K562 (cell line): ENCODE data around the gene PAAF1. TPM values are rescaled to one million over a fixed set of nuclear protein-coding genes. Genes with fewer than 3 reads are reported as not detected.
A peak's percentile ranks its signal among the peaks of the same experiment; 100 is the strongest.

ENCODE experiments used
- ATAC-seq: fragments of 200-7000 bp; cut with Tn5 transposase; 3 replicates; pipeline ENCODE4 v1.9.1; 2020; ENCODE audit warnings: moderate library complexity
- BruUV-seq: library from RNA; stranded (reverse); fragments of 400-500 nt; replicated peaks from 2 replicates; lab custom pipeline; 2021; lab: Mats Ljungman, UMichigan
- CTCF ChIA-PET: fragments of 300-600 bp; formaldehyde crosslinking; extraction: SDS; loops from one replicate; lab custom pipeline; 2021; ENCODE audit warnings: low intra/inter-chr PET ratio; lab: Yijun Ruan, JAX
- POLR2A ChIA-PET: fragments of 300-600, 350-650 bp; sonication (Branson Sonifier 250); formaldehyde crosslinking; extraction: SDS; loops from one replicate; lab custom pipeline; 2021; ENCODE audit warnings: antibody characterized with exemption, inconsistent platforms; lab: Yijun Ruan, JAX
- DNase-seq, 4 experiments: peaks; one replicate each; pipeline versions ENCODE4 v3.0.0 to v3.0.0-alpha.2; 2011 to 2018; ENCODE audit warnings: low spot score in 3 of 4, mixed read lengths in 3 of 4; ENCODE audit errors: extremely low read depth in 1 of 4
- FAIRE-seq: peaks from 2 replicates; lab custom pipeline; 2011; peaks lifted over from hg19 to GRCh38; lab: Jason Lieb, UNC
- H2AFZ ChIP-seq: 2 replicates; pipeline ENCODE4 v1.6.0; 2011; ENCODE audit warnings: low read depth, low read length, control low read depth, inconsistent platforms
- H3K27ac ChIP-seq: fragments of 200-600 bp; 3 replicates; pipeline ENCODE4 v1.8.0; 2011; ENCODE audit warnings: low read depth, mild to moderate bottlenecking, control low read depth, inconsistent platforms, low read length, moderate library complexity, mixed read lengths; ENCODE audit errors: extremely low read depth
- H3K27me3 ChIP-seq, 2 experiments: fragments of 300-600 bp in 1 of 2; 2 replicates in 1 of 2; 3 replicates in 1 of 2; pipeline versions ENCODE4 v1.6.0 to v1.8.0; 2011; ENCODE audit warnings: inconsistent platforms in 2 of 2, low read length in 2 of 2, mild to moderate bottlenecking in 1 of 2, mixed read lengths in 1 of 2, moderate library complexity in 1 of 2; ENCODE audit not compliant: control insufficient read depth in 2 of 2, insufficient read depth in 2 of 2
- H3K36me3 ChIP-seq: fragments of 300-600 bp; 3 replicates; pipeline ENCODE4 v1.8.0; 2011; ENCODE audit warnings: mild to moderate bottlenecking, low read length, inconsistent platforms; ENCODE audit not compliant: control insufficient read depth, insufficient read depth
- H3K4me1 ChIP-seq, 2 experiments: fragments of 200-600 bp in 1 of 2; replicated peaks in 1 of 2; 2 replicates in 1 of 2; 3 replicates in 1 of 2; pipeline versions ENCODE4 v1.5.1 to v1.8.0; 2011; ENCODE audit warnings: inconsistent platforms in 2 of 2, low read length in 2 of 2, mild to moderate bottlenecking in 1 of 2, mixed read lengths in 1 of 2, moderate library complexity in 1 of 2; ENCODE audit not compliant: control insufficient read depth in 2 of 2, insufficient read depth in 2 of 2
- H3K4me2 ChIP-seq: 2 replicates; pipeline ENCODE4 v1.6.1; 2011; ENCODE audit warnings: low read length, control low read depth, inconsistent platforms, mixed read lengths; ENCODE audit not compliant: insufficient read depth
- H3K4me3 ChIP-seq: fragments of 200-600 bp; sonication (generic), shearing (Covaris generic); 2 replicates; pipeline ENCODE4 v1.5.1; 2016; ENCODE audit warnings: control low read depth, inconsistent platforms
- H3K79me2 ChIP-seq: fragments of 200-600 bp; 3 replicates; pipeline ENCODE4 v1.8.0; 2011; ENCODE audit warnings: low read length, inconsistent platforms; ENCODE audit not compliant: control insufficient read depth, insufficient read depth
- H3K9ac ChIP-seq, 2 experiments: 2 replicates each; pipeline versions ENCODE4 v1.6.0 to v1.6.1; 2011; ENCODE audit warnings: low read depth in 2 of 2, low read length in 2 of 2, control low read depth in 1 of 2, inconsistent platforms in 1 of 2, mild to moderate bottlenecking in 1 of 2, mixed read lengths in 1 of 2; ENCODE audit not compliant: insufficient read depth in 1 of 2
- H3K9me1 ChIP-seq: one replicate; pipeline ENCODE4 v1.6.0; 2011; ENCODE audit warnings: inconsistent platforms, mild to moderate bottlenecking, low read length, moderate library complexity; ENCODE audit not compliant: control insufficient read depth, insufficient read depth
- H3K9me3 ChIP-seq: replicated peaks from 2 replicates; pipeline ENCODE4 v1.5.1; 2011; ENCODE audit warnings: low read depth, low read length, inconsistent platforms; ENCODE audit not compliant: control insufficient read depth, insufficient read depth
- H4K20me1 ChIP-seq: replicated peaks from 2 replicates; pipeline ENCODE4 v1.6.1; 2011; ENCODE audit warnings: low read length, inconsistent platforms, mixed read lengths; ENCODE audit not compliant: control insufficient read depth, insufficient read depth
- GABPB1 ChIP-seq: sonication (generic); formaldehyde crosslinking; IDR thresholded peaks from 2 replicates; pipeline ENCODE4 v1.8.0; 2022; ENCODE audit warnings: mild to moderate bottlenecking, missing genetic modification reagents
- KHSRP ChIP-seq: fragments of 450-650 bp; IDR thresholded peaks from 2 replicates; pipeline ENCODE4 v1.6.1; 2017
- PCBP1 ChIP-seq: fragments of 200-400 bp; formaldehyde crosslinking; IDR thresholded peaks from 2 replicates; pipeline ENCODE4 v1.6.1; 2018; ENCODE audit warnings: mild to moderate bottlenecking, low read depth, low read length; ENCODE audit not compliant: poor library complexity, severe bottlenecking
- RBM17 ChIP-seq: fragments of 200-400 bp; formaldehyde crosslinking; IDR thresholded peaks from 2 replicates; pipeline ENCODE4 v1.6.1; 2017; ENCODE audit warnings: low read depth, mild to moderate bottlenecking, low read length, borderline replicate concordance
- SMARCA4 ChIP-seq: fragments of 450-650 bp; IDR thresholded peaks from 2 replicates; pipeline ENCODE4 v1.6.1; 2016
- ZFP36 ChIP-seq: fragments of 150-350 bp; IDR thresholded peaks from 2 replicates; pipeline ENCODE4 v1.6.1; 2018; ENCODE audit warnings: low read length, low read depth; ENCODE audit not compliant: partially characterized antibody
- ZFX ChIP-seq: sonication (generic); formaldehyde crosslinking; IDR thresholded peaks from 2 replicates; pipeline ENCODE4 v1.8.0; 2022; ENCODE audit warnings: mild to moderate bottlenecking, missing genetic modification reagents, moderate library complexity
- ZNF12 ChIP-seq: sonication (generic); formaldehyde crosslinking; IDR thresholded peaks from 2 replicates; pipeline ENCODE4 v1.4.0; 2020; ENCODE audit warnings: mild to moderate bottlenecking, missing genetic modification reagents
- ZNF316 ChIP-seq: fragments of 450-650 bp; IDR thresholded peaks from 2 replicates; pipeline ENCODE4 v1.6.1; 2016
- ZNF384 ChIP-seq: IDR thresholded peaks from 2 replicates; pipeline ENCODE4 v1.6.1; 2012; ENCODE audit warnings: low read depth, low read length, improper control_type of control experiment
- ZNF561 ChIP-seq: fragments of 450-650 bp; formaldehyde crosslinking; conservative IDR thresholded peaks from 2 replicates; pipeline ENCODE4 v1.4.0; 2020; ENCODE audit warnings: mild to moderate bottlenecking, moderate library complexity
- ZNF830 ChIP-seq: fragments of 250-450 bp; sonication (Bioruptor Pico); IDR thresholded peaks from 2 replicates; pipeline ENCODE4 v1.5.0; 2021; ENCODE audit warnings: mild to moderate bottlenecking
- WGBS: fragments of 100-300 bp; shearing (Covaris generic); methylation state at CpG from one replicate; pipeline ENCODE4 v1.1.6; 2016; ENCODE audit warnings: low coverage, mixed read lengths; ENCODE audit not compliant: insufficient coverage; ENCODE audit errors: missing lambda C conversion rate; 5-methylcytosine and 5-hydroxymethylcytosine counted together
- in situ Hi-C: fragments of 300-500 bp; cut with MboI; formaldehyde crosslinking; loops from 4 replicates; pipeline ENCODE4 v1.15.0; 2018; ENCODE audit warnings: inconsistent platforms, mixed read lengths
- intact Hi-C: fragments of 100-400 bp; cut with micrococcal nuclease; formaldehyde crosslinking; loops from 2 replicates; pipeline ENCODE4 v1.14.2; 2022
- polyA plus RNA-seq, 8 experiments: library from polyadenylated mRNA; depleted of rRNA in 4 of 8; stranded (reverse) in 5 of 8; unstranded in 3 of 8; fragments of >200 nt; fragmentation: Nextera tagmentation in 2 of 8; fragmentation: Illumina TruSeq in 1 of 8; extraction: Ambion mirVana in 2 of 8; extraction: Trizol in 1 of 8; gene quantifications; 2 replicates each; pipeline versions ENCODE4 v1.2.1 to v1.2.3, GENCODE V29; 2011 to 2014; ENCODE audit warnings: inconsistent platforms in 1 of 8, missing spikeins in 1 of 8
- total RNA-seq, 7 experiments: library from RNA; depleted of rRNA in 6 of 7; stranded (reverse); fragments of >200 nt in 6 of 7; fragmentation: Illumina TruSeq in 2 of 7; extraction: Trizol in 2 of 7; gene quantifications; 2 replicates each; pipeline versions ENCODE4 v1.2.1 to v1.2.3, GENCODE V29; 2011 to 2021; ENCODE audit warnings: low replicate concordance in 1 of 7
- TF ChIP-seq, protein P1 (sequence below): sonication (generic); formaldehyde crosslinking; IDR thresholded peaks from 2 replicates; pipeline ENCODE4 v1.8.0; 2022; ENCODE audit warnings: mild to moderate bottlenecking, missing genetic modification reagents
- TF ChIP-seq, protein P2 (sequence below): sonication (generic); formaldehyde crosslinking; IDR thresholded peaks from 2 replicates; pipeline ENCODE4 v1.8.1; 2023; ENCODE audit warnings: mild to moderate bottlenecking, missing genetic modification reagents

PAAF1 gene
- total and polyA plus RNA-seq, 9 of the 15 experiments (the other 6 are each of a cell fraction or from before 2014, with no cell fraction given): 13.5 to 78.6 (median 23.3) TPM

DNA sequence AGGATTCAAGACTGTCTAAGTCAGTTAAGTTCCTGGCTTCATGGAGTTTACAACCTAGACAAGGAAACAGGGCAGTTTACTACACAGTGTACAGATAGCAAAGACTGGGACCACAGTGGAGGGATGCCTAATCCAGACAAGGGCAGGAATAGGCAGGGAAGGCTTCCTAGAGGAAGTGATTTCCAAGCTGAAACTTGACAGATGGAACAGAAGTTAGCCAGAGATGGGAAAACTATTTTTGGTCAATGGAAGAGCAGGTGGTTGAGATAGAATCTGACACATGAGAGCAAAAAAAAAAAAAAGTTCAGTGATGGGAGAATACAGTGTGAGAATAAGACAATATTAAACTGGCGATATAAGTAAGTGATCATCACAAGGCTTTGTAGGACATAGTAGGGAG, 1.4 kb upstream of the PAAF1 start:
- Histone ChIP-seq H3K4me1 (peaks cover 3 to 12% of the 10 kb centered on the region in 2 experiments; a peak in 4 of 5 replicates), H3K36me3 (peaks cover 52% of the 10 kb centered on the region), H3K9me1 (peaks cover 3% of the 10 kb centered on the region), H4K20me1 (no peaks in the 10 kb centered on the region), H3K9me3 (no peaks in the 10 kb centered on the region), H3K4me3 (peak overlapping the region; percentile 67), H3K27me3 (no peaks in the 10 kb centered on the region), H3K4me2 (peak overlapping the region; percentile 100), H3K27ac (peak overlapping the region; percentile 92), H3K79me2 (peaks cover 65% of the 10 kb centered on the region), H3K9ac (peak overlapping the region; percentile 47 to 94), H2AFZ (no peak overlapping the region)
- intact Hi-C loops: loop anchor here (10.0 kb wide), 1 partner anchor 111 kb away; the partner anchor contains the start of gene RAB6A
- in situ Hi-C loops: no loop called here
- no peak for FAIRE-seq
- no TSS peak for BruUV-seq
- WGBS: 12% methylated on average over 1 of the region's 1 CpG
- ChIA-PET CTCF (no interaction called here), POLR2A (no interaction called here)
- ATAC-seq: no peak
- TF ChIP-seq GABPB1 (CRISPR knock-in tag): no peak
- no peak for TF ChIP-seq ZNF12 (CRISPR knock-in tag)
- TF ChIP-seq ZFX (CRISPR knock-in tag): no peak
- peak; percentile 45; the same call in 1 of the 2 replicates for TF ChIP-seq ZNF384
- no peak for TF ChIP-seq ZNF830 (CRISPR knock-in tag)
- no peak for TF ChIP-seq PCBP1
- TF ChIP-seq, protein P1, sequence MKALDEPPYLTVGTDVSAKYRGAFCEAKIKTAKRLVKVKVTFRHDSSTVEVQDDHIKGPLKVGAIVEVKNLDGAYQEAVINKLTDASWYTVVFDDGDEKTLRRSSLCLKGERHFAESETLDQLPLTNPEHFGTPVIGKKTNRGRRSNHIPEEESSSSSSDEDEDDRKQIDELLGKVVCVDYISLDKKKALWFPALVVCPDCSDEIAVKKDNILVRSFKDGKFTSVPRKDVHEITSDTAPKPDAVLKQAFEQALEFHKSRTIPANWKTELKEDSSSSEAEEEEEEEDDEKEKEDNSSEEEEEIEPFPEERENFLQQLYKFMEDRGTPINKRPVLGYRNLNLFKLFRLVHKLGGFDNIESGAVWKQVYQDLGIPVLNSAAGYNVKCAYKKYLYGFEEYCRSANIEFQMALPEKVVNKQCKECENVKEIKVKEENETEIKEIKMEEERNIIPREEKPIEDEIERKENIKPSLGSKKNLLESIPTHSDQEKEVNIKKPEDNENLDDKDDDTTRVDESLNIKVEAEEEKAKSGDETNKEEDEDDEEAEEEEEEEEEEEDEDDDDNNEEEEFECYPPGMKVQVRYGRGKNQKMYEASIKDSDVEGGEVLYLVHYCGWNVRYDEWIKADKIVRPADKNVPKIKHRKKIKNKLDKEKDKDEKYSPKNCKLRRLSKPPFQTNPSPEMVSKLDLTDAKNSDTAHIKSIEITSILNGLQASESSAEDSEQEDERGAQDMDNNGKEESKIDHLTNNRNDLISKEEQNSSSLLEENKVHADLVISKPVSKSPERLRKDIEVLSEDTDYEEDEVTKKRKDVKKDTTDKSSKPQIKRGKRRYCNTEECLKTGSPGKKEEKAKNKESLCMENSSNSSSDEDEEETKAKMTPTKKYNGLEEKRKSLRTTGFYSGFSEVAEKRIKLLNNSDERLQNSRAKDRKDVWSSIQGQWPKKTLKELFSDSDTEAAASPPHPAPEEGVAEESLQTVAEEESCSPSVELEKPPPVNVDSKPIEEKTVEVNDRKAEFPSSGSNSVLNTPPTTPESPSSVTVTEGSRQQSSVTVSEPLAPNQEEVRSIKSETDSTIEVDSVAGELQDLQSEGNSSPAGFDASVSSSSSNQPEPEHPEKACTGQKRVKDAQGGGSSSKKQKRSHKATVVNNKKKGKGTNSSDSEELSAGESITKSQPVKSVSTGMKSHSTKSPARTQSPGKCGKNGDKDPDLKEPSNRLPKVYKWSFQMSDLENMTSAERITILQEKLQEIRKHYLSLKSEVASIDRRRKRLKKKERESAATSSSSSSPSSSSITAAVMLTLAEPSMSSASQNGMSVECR (CRISPR knock-in tag): 0 out of 2 replicates have a peak, but pooled peaks have one; percentile 32
- no peak for TF ChIP-seq RBM17
- TF ChIP-seq SMARCA4: no peak
- TF ChIP-seq, protein P2, sequence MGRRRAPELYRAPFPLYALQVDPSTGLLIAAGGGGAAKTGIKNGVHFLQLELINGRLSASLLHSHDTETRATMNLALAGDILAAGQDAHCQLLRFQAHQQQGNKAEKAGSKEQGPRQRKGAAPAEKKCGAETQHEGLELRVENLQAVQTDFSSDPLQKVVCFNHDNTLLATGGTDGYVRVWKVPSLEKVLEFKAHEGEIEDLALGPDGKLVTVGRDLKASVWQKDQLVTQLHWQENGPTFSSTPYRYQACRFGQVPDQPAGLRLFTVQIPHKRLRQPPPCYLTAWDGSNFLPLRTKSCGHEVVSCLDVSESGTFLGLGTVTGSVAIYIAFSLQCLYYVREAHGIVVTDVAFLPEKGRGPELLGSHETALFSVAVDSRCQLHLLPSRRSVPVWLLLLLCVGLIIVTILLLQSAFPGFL (CRISPR knock-in tag): no peak
- TF ChIP-seq ZFP36: peak; percentile 63
- 0 out of 2 replicates have a peak, but pooled peaks have one; percentile 15 for TF ChIP-seq KHSRP
- no peak for TF ChIP-seq ZNF561 (CRISPR knock-in tag)
- TF ChIP-seq ZNF316: peak; percentile 38; the same call in 1 of the 2 replicates
- no peak for DNase-seq
